GM18520 (cell line): ENCODE results near the gene ZBTB38.

Experiments used
- ATAC-seq: cut with Tn5 transposase; IDR thresholded peaks from one replicate; pipeline ENCODE4 v1.9.1; 2021; ENCODE audit not compliant: unreplicated experiment

The ZBTB38 gene

GRCh38 chr3:141368062-141368924 lies at the start of gene ZBTB38:
Gene ZBTB38, plus strand, starts transcription at chr3:141368504. Its CDS starts 73,885 bp downstream, at chr3:141442389.
- ATAC-seq = no peak

- no peak for ATAC-seq
These were observed 47.8 kb upstream of the ZBTB38 start for GRCh38 chr3:141320399-141321108.

GRCh38 chr3:141321109-141321497 lies 47.2 kb upstream of the ZBTB38 start:
- no peak for ATAC-seq

GRCh38 chr3:141323936-141324704 lies 44.2 kb upstream of the ZBTB38 start:
- ATAC-seq = no peak

GRCh38 chr3:141326123-141326522 lies 42.2 kb upstream of the ZBTB38 start:
- ATAC-seq = no peak

- ATAC-seq = no peak
These were observed 41.7 kb upstream of the ZBTB38 start for GRCh38 chr3:141326626-141327025.

GRCh38 chr3:141328286-141329166 lies 39.8 kb upstream of the ZBTB38 start:
- ATAC-seq = peak; percentile 62

- no peak for ATAC-seq
These were observed 38.1 kb upstream of the ZBTB38 start for GRCh38 chr3:141330235-141330634.

- no peak for ATAC-seq
These were observed 37.5 kb upstream of the ZBTB38 start for GRCh38 chr3:141330718-141331376.

- no peak for ATAC-seq
These were observed 36.7 kb upstream of the ZBTB38 start for GRCh38 chr3:141331377-141332318.

- ATAC-seq = no peak
These were observed 35.9 kb upstream of the ZBTB38 start for GRCh38 chr3:141332416-141332815.

- no peak for ATAC-seq
These were observed 34.3 kb upstream of the ZBTB38 start for GRCh38 chr3:141333836-141334626.

GRCh38 chr3:141334627-141335250 lies 33.6 kb upstream of the ZBTB38 start:
- no peak for ATAC-seq

GRCh38 chr3:141335531-141336061 lies 32.7 kb upstream of the ZBTB38 start:
- no peak for ATAC-seq

- ATAC-seq = peak; percentile 71
These were observed 31.4 kb upstream of the ZBTB38 start for GRCh38 chr3:141336672-141337522.

GRCh38 chr3:141337523-141337854 lies 30.8 kb upstream of the ZBTB38 start:
- no peak for ATAC-seq

- no peak for ATAC-seq
These were observed 30.3 kb upstream of the ZBTB38 start for GRCh38 chr3:141337991-141338390.
